ENCODE measurements around the gene AATK.

DNA sequence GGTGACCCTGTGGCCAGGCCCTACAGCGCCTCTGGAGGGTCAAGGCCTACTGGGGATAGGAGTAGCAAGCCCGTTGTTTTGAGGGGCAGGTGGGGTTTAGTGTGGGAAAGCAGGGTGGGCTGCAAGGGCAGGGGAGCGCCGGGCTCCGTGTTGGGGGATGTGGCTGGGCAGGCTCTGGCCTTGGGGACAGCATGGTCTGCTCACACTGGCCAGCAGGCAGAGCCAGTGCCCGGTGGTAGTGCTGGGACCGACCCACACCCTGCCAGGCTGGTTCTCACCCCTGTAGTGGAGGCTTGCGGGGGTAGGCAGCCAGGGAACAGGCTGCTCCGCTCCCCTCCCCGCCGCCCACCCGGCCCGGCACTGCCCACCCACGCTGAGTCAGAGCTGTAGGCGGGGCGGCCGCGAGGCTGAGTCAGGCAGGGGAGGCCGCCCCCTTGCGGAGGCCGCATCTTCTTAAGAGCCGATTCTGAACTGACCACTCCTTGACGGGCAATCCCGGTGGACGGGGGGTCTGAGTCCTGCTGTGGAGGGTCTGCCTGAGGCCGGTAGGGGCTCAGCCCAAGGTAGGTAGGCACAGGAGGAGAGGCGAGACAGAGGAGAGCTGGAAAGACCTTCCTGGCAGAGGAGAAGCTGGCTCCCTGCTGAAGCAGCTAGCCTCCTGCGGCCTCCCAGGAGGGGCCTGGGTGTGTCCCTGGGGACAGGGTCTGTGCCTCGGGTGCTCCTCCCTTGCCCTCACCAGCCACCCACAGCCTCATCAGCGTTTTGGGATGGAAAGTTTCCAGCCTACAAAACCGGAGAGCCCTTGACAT, 68.7 kb downstream of the AATK start:
- TF ChIP-seq SUZ12 (IDR thresholded peaks at IDR 0.05): no peak
- TF ChIP-seq SP1 (IDR thresholded peaks at IDR 0.05): no peak
- no peak for TF ChIP-seq L3MBTL2 (conservative IDR thresholded peaks at IDR 0.05)
- TF ChIP-seq, protein P1, sequence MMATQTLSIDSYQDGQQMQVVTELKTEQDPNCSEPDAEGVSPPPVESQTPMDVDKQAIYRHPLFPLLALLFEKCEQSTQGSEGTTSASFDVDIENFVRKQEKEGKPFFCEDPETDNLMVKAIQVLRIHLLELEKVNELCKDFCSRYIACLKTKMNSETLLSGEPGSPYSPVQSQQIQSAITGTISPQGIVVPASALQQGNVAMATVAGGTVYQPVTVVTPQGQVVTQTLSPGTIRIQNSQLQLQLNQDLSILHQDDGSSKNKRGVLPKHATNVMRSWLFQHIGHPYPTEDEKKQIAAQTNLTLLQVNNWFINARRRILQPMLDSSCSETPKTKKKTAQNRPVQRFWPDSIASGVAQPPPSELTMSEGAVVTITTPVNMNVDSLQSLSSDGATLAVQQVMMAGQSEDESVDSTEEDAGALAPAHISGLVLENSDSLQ (IDR thresholded peaks at IDR 0.05): no peak
- no peak for TF ChIP-seq LEF1 (IDR thresholded peaks at IDR 0.05; ENCODE audit: borderline replicate concordance)
- no peak for TF ChIP-seq TARDBP (IDR thresholded peaks at IDR 0.05)
- TF ChIP-seq FOXM1 (IDR thresholded peaks at IDR 0.05; ENCODE audit: borderline replicate concordance): no peak

Measured in HEK293T (cell line).